Activated CD4-positive, CD25-positive, alpha-beta regulatory T cell (primary cell): ENCODE data around the gene COG7.
"Not testable (repeated sequence)": the region's sequence is repeated elsewhere in the genome, so short reads cannot be mapped to it uniquely, and the experiment has no call there.

Source experiments
- DNase-seq, 4 experiments: peaks; one replicate each; lab custom pipeline; 2025; lab: John Stamatoyannopoulos, UW

Gene COG7

DNA sequence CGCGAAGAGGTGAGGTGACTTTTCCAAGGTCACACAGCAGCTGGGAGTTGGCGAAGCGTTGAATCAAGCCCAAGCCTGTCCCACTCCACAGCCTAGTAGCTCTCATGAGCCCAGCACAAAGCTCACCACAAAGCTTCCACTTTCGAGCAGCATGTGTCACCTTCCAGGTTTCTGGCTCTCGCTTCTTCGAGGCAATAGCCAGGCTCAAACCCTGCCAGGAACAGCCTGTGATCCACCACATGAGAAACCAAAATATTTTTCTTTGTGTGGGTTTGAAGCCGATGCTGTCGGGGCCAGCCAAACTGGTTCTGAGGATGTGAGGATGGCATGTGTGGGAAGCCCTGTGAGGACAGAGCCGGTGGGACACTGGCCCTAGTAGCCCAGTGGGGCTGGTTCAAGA lies 68.1 kb downstream of the COG7 start:
- no peak for DNase-seq

GRCh38 chr16:23383881-23384280 lies 69.1 kb downstream of the COG7 start:
- DNase-seq: no peak

GRCh38 chr16:23382279-23382678 lies 70.7 kb downstream of the COG7 start:
- no peak for DNase-seq

GRCh38 chr16:23381702-23382101 lies 71.3 kb downstream of the COG7 start:
- DNase-seq: not testable (repeated sequence)

DNA sequence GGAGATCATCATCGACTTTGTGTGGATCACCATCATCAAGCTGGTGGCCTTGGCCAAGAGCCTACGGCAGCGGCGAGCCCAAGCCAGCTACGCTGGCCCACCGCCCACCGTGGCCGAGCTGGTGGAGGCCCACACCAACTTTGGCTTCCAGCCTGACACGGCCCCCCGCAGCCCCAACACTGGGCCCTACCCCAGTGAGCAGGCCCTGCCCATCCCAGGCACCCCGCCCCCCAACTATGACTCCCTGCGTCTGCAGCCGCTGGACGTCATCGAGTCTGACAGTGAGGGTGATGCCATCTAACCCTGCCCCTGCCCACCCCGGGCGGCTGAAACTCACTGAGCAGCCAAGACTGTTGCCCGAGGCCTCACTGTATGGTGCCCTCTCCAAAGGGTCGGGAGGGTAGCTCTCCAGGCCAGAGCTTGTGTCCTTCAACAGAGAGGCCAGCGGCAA lies 72.5 kb downstream of the COG7 start:
- DNase-seq: no peak

DNA sequence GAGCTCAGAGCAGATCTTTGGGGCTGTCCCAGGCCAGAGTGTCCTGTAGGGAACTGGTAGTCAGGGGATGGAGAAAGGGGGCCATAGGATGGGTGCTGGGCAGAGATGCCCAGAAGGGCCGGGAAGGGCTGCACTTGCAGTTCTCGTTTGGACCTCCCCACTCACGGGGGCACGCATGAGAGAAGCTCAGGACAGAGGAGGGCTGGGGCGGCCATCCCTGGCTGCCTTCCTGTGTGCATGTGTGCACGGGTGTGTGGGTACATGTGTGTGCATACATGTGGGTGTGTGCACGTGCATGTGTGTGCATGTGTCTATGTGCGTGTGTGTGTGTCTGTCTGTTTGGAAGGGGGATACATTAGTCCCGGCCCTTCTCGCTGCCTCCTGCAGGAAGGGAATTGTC lies 73.3 kb downstream of the COG7 start:
- no peak for DNase-seq

- DNase-seq: no peak
Measured at GRCh38 chr16:23378921-23379320, 74.1 kb downstream of the COG7 start.

DNA sequence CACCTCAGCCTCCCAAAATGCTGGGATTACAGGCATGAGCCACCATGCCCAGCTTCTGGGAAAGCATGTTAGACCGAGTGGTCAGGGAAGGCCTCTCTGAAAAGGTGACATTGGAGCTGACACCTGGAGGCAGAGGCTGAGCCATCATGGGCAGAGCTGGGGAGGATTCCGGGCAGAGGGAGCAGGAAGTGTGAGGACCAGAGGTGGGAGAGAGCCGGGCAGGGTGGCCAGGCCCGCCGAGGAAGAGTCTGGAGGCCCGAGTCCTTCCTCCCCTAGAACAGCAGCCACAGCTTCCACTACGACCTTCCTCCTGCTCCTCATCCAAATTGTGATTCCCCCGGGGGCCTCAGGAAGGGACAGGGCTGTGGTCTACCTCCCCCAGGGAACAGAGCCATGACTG lies 74.7 kb downstream of the COG7 start:
- no peak for DNase-seq

GRCh38 chr16:23377071-23377931 lies 75.7 kb downstream of the COG7 start:
- no peak for DNase-seq

GRCh38 chr16:23375643-23376042 lies 77.3 kb downstream of the COG7 start:
- DNase-seq: no peak

GRCh38 chr16:23374721-23375510 lies 78.1 kb downstream of the COG7 start:
- no peak for DNase-seq

DNA sequence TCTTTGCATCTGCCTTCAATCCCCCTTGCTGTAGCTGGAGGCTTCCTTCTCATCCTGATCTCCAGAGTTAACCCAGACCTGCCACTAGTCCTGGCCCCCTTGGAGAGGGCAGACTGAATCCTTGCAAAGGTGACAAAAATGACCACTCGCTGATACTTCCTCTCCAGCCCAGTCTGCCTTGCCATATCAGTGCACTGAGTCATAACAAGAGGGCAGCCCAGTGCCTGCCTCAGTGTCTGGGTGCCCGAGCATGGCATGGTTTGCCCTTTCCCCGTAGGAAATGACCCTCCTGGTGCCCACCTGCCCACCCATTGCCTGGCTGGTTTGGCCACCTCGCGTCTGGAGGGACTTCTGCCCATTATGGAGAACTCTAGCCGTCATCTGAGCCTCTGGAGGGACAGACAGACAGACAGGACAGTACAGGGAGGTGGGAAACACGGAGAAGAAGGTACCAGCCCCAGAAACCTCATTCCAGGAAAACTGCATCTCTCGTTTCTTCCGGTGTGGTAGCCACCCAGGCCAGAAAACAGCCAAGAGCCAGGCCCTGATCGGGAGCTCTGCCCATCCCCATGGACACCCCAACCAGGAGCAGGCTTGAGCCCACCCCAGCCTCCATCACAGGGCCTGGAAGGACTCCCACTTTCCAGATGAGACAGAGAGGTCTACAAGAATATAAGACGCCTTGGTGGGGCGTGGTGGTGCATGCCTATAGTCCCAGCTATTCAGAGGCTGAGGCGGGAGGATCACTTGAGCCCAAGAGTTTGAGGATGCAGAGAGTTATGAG lies 79.4 kb downstream of the COG7 start:
- DNase-seq: no peak

- DNase-seq: no peak
Measured at GRCh38 chr16:23371368-23371767, 81.6 kb downstream of the COG7 start.

- DNase-seq: no peak
Measured at GRCh38 chr16:23369416-23369815, 83.6 kb downstream of the COG7 start.

DNA sequence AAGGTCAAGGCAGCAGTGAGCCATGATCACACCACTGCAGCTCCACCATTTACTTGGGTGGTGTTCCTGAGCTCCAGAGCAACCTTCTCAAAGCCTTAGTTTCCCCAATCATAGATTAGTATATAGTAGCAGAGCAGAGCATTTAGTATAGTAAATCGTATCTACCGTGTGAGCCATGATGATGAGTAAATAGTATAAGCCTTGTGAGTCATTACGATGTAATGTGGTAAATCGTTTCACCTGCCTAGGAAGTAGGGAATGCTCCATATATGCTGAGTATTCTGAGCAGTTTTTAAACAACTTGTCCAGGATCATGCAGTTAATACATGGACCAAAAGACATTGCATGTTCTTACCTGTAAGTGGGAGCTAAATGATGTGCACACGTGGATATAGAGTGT lies 84.5 kb downstream of the COG7 start:
- DNase-seq: no peak

- DNase-seq: no peak
Measured at GRCh38 chr16:23367988-23368387, 85.0 kb downstream of the COG7 start.

- DNase-seq: no peak
Measured at GRCh38 chr16:23367564-23367963, 85.4 kb downstream of the COG7 start.

GRCh38 chr16:23366341-23366740 lies 86.6 kb downstream of the COG7 start:
- DNase-seq: not testable (repeated sequence)

GRCh38 chr16:23365602-23366240 lies 87.3 kb downstream of the COG7 start:
- DNase-seq: no peak

GRCh38 chr16:23362460-23363317 lies 90.3 kb downstream of the COG7 start:
- DNase-seq: no peak
